K562 (cell line): ENCODE results near the gene RPP14. TPM values are rescaled to one million over a fixed set of nuclear protein-coding genes. Genes with fewer than 3 reads are reported as not detected.

Experiments used
- ATF1 ChIP-seq, 2 experiments: fragments of 450-650 bp in 1 of 2; IDR thresholded peaks; 2 replicates each; pipeline ENCODE4 v1.6.1; 2016; ENCODE audit warnings: missing compliant biosample characterization in 1 of 2, missing genetic modification characterization in 1 of 2
- CCNT2 ChIP-seq: IDR thresholded peaks from 2 replicates; pipeline ENCODE4 v1.6.1; 2011; ENCODE audit warnings: borderline replicate concordance, low read depth, mild to moderate bottlenecking, moderate library complexity, mixed read lengths, low read length; ENCODE audit not compliant: insufficient read length; ENCODE audit errors: extremely low read depth
- EP400 ChIP-seq: fragments of 450-650 bp; IDR thresholded peaks from 2 replicates; pipeline ENCODE4 v1.6.1; 2017; ENCODE audit warnings: antibody characterized with exemption, mild to moderate bottlenecking, moderate library complexity
- IRF1 ChIP-seq: sonication (generic); formaldehyde crosslinking; IDR thresholded peaks from 2 replicates; pipeline ENCODE4 v1.8.0; 2022; ENCODE audit warnings: missing genetic modification reagents, mild to moderate bottlenecking, borderline replicate concordance
- MECOM ChIP-seq: fragments of 250-450 bp; sonication (Bioruptor Pico); IDR thresholded peaks from 2 replicates; pipeline ENCODE4 v1.8.0; 2022; ENCODE audit warnings: inconsistent platforms
- MTA1 ChIP-seq: fragments of 450-650 bp; IDR thresholded peaks from 2 replicates; pipeline ENCODE4 v1.6.1; 2017; ENCODE audit warnings: borderline replicate concordance
- NRF1 ChIP-seq, 2 experiments: fragments of 450-650 bp; IDR thresholded peaks in 1 of 2; conservative IDR thresholded peaks in 1 of 2; 2 replicates each; pipeline ENCODE4 v1.6.1; 2014; ENCODE audit warnings: mild to moderate bottlenecking in 2 of 2
- PHF8 ChIP-seq: fragments of 200-600 bp; sonication (generic); IDR thresholded peaks from 2 replicates; pipeline ENCODE4 v1.6.1; 2012; ENCODE audit warnings: mixed run types, mild to moderate bottlenecking, inconsistent platforms, low read length, moderate library complexity, borderline replicate concordance
- POLR2AphosphoS2 ChIP-seq: IDR thresholded peaks from 2 replicates; pipeline ENCODE4 v1.6.1; 2012; ENCODE audit warnings: low read length, improper control_type of control experiment
- POLR2B ChIP-seq: fragments of 450-650 bp; IDR thresholded peaks from 2 replicates; pipeline ENCODE4 v1.6.1; 2018; ENCODE audit warnings: low read depth; ENCODE audit not compliant: partially characterized antibody
- REST ChIP-seq, 2 experiments: fragments of 450-650 bp; formaldehyde crosslinking in 1 of 2; IDR thresholded peaks; 2 replicates each; pipeline versions ENCODE4 v1.4.0 to v1.6.1; 2014 to 2020; ENCODE audit warnings: mild to moderate bottlenecking in 2 of 2, borderline replicate concordance in 1 of 2, low read depth in 1 of 2
- SAFB ChIP-seq: fragments of 200-400 bp; formaldehyde crosslinking; IDR thresholded peaks from 2 replicates; pipeline ENCODE4 v1.6.1; 2017; ENCODE audit warnings: low read depth, low read length, borderline replicate concordance
- TBP ChIP-seq: optimal IDR thresholded peaks from 2 replicates; pipeline ENCODE3; 2011; ENCODE audit warnings: low read depth, low read length, improper control_type of control experiment
- ZNF174 ChIP-seq: fragments of 250-450 bp; sonication (Bioruptor Pico); IDR thresholded peaks from 2 replicates; pipeline ENCODE4 v1.4.0; 2020; ENCODE audit warnings: mild to moderate bottlenecking
- polyA plus RNA-seq, 8 experiments: library from polyadenylated mRNA; depleted of rRNA in 4 of 8; stranded (reverse) in 5 of 8; unstranded in 3 of 8; fragments of >200 nt; fragmentation: Nextera tagmentation in 2 of 8; fragmentation: Illumina TruSeq in 1 of 8; extraction: Ambion mirVana in 2 of 8; extraction: Trizol in 1 of 8; gene quantifications; 2 replicates each; pipeline versions ENCODE4 v1.2.1 to v1.2.3, GENCODE V29; 2011 to 2014; ENCODE audit warnings: inconsistent platforms in 1 of 8, missing spikeins in 1 of 8
- total RNA-seq, 7 experiments: library from RNA; depleted of rRNA in 6 of 7; stranded (reverse); fragments of >200 nt in 6 of 7; fragmentation: Illumina TruSeq in 2 of 7; extraction: Trizol in 2 of 7; gene quantifications; 2 replicates each; pipeline versions ENCODE4 v1.2.1 to v1.2.3, GENCODE V29; 2011 to 2021; ENCODE audit warnings: low replicate concordance in 1 of 7
- TF ChIP-seq, protein P1 (sequence below): fragments of 450-650 bp; IDR thresholded peaks from 2 replicates; pipeline ENCODE4 v1.7.1; 2018; ENCODE audit warnings: mild to moderate bottlenecking, low read depth; ENCODE audit not compliant: partially characterized antibody

The RPP14 gene
- total and polyA plus RNA-seq, 9 of the 15 experiments (the other 6 are each of a cell fraction or from before 2014, with no cell fraction given), result 13.5 to 20.8 (median 15.4) TPM

DNA sequence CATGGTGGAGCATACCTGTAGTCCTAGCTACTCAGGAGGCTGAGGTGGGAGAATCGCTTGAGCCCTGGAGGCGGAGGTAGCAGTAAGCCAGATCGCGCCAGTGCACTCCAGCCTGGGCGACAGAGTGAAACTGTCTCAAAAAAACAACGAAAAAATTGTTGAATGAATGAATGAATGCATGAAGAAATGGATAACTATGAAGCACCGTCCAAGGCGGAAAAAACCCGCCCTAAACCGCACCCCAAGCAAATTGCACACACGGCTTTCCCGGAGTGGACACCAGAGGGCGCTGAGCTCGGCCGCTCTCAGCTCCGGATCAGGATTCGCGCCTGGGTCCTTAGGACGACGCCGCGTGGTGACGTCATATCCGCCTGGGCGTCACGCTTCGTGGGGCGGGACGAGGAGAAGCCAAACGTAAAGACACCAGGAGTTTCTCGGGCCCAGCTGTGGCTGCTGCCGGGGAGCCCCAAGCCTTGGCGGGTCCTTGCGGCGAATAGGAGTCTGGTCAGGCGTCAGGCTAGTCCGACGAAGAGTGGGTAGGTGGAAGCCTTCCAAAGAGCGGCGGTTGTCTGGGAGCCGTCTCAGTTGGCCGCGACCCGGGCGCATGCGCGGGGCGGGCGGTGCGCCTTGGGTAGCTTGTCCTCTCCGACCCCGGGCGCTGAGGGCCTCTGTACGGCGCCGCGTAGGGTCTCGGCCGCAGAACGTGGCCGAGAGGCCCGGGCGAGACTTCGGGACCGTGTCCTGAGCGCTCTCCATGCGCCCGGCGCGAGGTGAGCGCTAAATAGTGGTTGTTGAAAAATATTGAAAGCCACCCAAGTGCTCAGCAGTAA is at the start of gene RPP14, which contains the start of gene HTD2 (continued):
- TF ChIP-seq REST (IDR thresholded peaks at IDR 0.05; ENCODE audit: borderline replicate concordance) (peak; percentile 81), REST (CRISPR knock-in tag; IDR thresholded peaks at IDR 0.05; ENCODE audit: low read depth) (no peak), IRF1 (CRISPR knock-in tag) (no peak), EP400 (peak; percentile 87), POLR2B (peak; percentile 81), NRF1 (conservative IDR thresholded peaks at IDR 0.05 in 1 of 2, IDR thresholded peaks at IDR 0.05 in 1 of 2) (peak; percentile 98), MTA1 (peak; percentile 94), ATF1 (CRISPR knock-in tag; IDR thresholded peaks at IDR 0.05) (peak; percentile 87), ATF1 (tag; IDR thresholded peaks at IDR 0.05) (peak; percentile 99), SAFB (no peak), MECOM (CRISPR knock-in tag) (no peak), POLR2AphosphoS2 (peak; percentile 40; the same call in 1 of the 2 replicates), CCNT2 (peak; percentile 43), TBP (peak; percentile 55), PHF8 (peak; percentile 76; the same call in 1 of the 2 replicates), ZNF174 (CRISPR knock-in tag) (no peak)
- TF ChIP-seq, protein P1, sequence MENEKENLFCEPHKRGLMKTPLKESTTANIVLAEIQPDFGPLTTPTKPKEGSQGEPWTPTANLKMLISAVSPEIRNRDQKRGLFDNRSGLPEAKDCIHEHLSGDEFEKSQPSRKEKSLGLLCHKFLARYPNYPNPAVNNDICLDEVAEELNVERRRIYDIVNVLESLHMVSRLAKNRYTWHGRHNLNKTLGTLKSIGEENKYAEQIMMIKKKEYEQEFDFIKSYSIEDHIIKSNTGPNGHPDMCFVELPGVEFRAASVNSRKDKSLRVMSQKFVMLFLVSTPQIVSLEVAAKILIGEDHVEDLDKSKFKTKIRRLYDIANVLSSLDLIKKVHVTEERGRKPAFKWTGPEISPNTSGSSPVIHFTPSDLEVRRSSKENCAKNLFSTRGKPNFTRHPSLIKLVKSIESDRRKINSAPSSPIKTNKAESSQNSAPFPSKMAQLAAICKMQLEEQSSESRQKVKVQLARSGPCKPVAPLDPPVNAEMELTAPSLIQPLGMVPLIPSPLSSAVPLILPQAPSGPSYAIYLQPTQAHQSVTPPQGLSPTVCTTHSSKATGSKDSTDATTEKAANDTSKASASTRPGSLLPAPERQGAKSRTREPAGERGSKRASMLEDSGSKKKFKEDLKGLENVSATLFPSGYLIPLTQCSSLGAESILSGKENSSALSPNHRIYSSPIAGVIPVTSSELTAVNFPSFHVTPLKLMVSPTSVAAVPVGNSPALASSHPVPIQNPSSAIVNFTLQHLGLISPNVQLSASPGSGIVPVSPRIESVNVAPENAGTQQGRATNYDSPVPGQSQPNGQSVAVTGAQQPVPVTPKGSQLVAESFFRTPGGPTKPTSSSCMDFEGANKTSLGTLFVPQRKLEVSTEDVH, result peak; percentile 75
